DMS114 treated with DMSO at 0.1 percent for 48 hours (cell line): ENCODE data around the gene NLRP7.

Experiments
- DNase-seq: peaks from one replicate; lab custom pipeline; 2025; ENCODE audit not compliant: unreplicated experiment; lab: John Stamatoyannopoulos, UW

Gene NLRP7

DNA sequence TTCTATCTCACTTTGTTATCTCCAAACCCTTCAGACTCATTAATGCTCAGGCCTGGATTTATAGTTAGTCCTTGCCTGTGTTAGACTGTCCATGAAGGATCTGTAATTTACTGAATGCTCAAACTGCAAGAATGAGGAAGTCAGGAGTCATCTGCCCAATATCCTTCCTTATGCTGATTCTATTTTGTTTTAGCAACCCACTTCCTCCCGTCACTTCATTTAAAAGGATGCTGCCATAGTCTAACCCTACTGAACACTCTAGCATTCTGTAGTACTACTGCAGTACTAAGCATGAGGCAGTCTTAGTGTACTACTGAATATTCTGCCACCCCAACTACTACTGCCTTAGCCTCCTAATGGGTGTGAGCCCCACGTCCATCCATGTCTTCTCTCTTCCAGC, 71.8 kb downstream of the NLRP7 start:
- DNase-seq: no peak

DNA sequence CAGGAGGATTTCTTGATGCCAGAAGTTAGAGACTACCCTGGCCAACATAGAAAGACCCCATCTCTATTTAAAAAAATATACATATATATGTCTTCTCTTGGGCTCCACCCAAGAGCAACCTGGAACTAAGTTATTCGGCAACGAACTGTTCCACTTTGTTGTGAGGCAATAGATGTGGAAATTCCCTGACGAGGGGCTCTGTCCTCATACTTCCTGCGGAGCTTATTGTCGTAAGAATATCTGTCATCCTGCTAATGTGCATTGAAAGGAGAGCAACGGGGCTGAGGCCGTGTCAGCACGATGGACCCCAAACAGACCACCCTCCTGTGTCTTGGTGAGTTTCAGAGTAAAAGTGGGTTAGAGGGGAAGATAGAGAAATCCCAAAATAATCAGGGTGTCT, 73.3 kb downstream of the NLRP7 start, which contains the start of gene FCAR:
TSS of gene FCAR (plus strand) at position 246 of the 400 bp plus-strand sequence. CDS start at position 301, 55 bp downstream.
- DNase-seq: no peak
